Measurements from ENCODE around the gene SURF4.
A peak's percentile ranks its signal among the peaks of the same experiment; 100 is the strongest.

Gene SURF4

GRCh38 chr9:133375724-133376654, at the start of gene SURF4, which contains the start of gene STKLD1:
SURF4 (minus strand) TSS chr9:133376060; CDS start chr9:133375969, 91 bp downstream.
STKLD1 (plus strand) TSS chr9:133376366; CDS start chr9:133376474, 108 bp downstream.
- DNase-seq = peak; percentile 93 to 96

DNA sequence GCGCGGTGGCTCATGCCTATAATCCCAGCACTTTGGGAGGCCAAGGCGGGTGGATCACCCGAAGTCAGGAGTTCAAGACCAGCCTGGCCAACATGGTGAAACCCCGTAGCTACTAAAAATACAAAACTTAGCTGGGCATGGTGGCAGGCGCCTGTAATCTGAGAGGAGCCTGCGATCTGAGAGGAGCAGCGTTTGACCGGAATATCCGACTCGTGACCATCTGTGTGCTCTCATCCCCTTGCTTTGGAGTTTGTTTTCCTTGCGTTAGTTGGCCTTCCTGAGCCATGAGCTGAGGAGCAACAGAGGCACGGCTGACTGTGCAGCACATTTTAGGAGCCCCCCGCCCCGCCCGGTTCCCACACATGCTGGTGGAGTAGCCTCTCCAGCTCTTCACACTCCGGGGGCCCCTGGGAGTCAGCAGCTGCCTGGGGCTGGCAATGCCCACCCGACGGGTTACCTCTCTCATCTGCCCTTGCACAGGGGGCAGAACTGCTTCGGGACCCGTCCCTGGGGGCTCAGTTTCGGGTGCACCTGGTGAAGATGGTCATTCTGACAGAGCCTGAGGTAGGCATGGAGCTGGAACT, 49.3 kb upstream of the SURF4 start:
- no peak for DNase-seq

- DNase-seq = no peak
Measured at GRCh38 chr9:133424187-133424586, 48.3 kb upstream of the SURF4 start.

DNA sequence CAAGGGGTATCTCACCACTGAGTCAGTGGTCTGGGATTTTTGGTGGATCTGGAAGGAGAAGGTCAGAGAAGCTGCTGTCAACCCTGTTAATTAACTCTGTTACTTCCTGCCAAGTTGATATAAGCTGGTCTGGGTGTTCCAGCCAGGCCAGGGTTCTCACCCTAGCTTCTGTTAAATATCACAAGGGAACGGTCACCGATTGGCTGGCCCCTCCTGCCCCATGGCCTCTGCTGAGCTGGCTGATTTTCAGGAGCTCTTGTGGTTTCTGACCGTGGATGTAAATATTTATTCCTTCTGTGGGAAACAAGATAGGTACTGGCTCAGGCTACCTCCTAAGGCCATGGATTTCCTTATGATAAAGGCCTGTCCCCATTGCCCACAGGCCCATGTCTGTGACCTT, 47.4 kb upstream of the SURF4 start:
- DNase-seq = no peak

- peak in 1 of 2 donors; percentile 29 for DNase-seq
Measured at GRCh38 chr9:133421615-133422542, 46.0 kb upstream of the SURF4 start, which contains the start of gene ADAMTS13. ADAMTS13 (plus strand) TSS chr9:133422367; CDS start chr9:133422444, 77 bp downstream.

DNA sequence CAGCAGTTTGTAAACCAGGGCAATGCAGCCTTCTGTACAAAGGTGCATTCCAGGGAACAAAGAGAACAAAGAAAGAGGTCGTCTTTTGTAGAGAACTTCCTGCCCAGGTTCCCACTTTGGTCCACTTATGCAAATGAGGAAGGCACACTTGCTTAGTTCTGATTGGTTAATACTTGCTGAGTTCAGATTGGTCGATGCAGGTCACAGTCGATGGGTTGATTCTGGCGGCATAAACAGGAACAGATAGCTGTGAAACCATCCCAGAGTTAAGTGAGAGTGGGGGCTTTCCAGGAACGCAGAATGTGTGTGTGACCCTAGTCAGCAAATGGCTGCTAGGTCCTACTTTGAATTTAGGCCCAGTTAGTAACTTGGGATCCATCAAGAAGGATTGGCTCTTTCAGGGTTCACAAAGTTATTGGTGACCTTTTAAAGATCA, 44.5 kb upstream of the SURF4 start:
- DNase-seq = peak; percentile 36 to 55

- DNase-seq = no peak
Measured at GRCh38 chr9:133419005-133419404, 43.1 kb upstream of the SURF4 start.

GRCh38 chr9:133417541-133418461, 41.9 kb upstream of the SURF4 start, which contains the start of gene REXO4:
REXO4 (minus strand) TSS chr9:133418010; CDS start chr9:133417844, 166 bp downstream.
- peak; percentile 82 to 88 for DNase-seq

DNA sequence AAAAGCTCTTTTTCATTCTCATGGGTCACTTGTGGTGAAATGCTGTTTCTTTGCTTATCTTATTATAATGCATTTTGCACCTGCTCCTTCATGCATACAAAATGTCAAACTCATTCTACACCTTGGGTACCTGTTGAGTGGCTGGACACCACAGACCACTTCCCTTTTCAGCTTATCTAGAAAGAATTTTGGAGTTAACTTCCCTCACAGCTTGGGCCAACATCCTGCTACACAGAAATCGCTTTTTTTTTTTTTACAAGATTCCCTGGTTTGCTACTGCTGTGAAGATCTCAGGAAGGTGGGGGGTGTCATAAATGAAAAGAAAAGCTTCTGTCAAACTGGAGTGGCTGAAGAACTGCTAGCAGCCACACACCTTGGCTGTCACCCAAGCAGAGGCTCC, 39.3 kb upstream of the SURF4 start:
- DNase-seq = no peak

DNA sequence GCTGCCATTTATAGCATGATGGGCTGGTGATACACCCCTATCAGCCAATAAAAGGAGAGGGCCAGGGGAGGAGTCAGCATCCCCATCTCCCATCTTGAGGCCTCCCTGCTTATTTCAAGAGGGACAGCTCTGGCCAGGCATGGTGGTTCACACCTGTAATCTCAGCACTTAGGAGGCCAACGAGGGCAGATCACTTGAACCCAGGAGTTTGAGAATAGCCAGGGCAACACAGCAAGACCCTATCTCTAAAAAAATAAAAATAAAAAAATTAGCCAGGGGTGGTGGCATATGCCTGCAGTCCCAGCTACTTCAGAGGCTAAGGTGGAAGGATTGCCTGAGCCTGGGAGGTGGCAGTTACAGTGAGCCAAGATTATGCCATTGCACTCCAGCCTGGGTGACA, 32.2 kb upstream of the SURF4 start:
- DNase-seq = no peak

- peak; percentile 77 to 84 for DNase-seq
Measured at GRCh38 chr9:133406480-133407307, 30.8 kb upstream of the SURF4 start.

DNA sequence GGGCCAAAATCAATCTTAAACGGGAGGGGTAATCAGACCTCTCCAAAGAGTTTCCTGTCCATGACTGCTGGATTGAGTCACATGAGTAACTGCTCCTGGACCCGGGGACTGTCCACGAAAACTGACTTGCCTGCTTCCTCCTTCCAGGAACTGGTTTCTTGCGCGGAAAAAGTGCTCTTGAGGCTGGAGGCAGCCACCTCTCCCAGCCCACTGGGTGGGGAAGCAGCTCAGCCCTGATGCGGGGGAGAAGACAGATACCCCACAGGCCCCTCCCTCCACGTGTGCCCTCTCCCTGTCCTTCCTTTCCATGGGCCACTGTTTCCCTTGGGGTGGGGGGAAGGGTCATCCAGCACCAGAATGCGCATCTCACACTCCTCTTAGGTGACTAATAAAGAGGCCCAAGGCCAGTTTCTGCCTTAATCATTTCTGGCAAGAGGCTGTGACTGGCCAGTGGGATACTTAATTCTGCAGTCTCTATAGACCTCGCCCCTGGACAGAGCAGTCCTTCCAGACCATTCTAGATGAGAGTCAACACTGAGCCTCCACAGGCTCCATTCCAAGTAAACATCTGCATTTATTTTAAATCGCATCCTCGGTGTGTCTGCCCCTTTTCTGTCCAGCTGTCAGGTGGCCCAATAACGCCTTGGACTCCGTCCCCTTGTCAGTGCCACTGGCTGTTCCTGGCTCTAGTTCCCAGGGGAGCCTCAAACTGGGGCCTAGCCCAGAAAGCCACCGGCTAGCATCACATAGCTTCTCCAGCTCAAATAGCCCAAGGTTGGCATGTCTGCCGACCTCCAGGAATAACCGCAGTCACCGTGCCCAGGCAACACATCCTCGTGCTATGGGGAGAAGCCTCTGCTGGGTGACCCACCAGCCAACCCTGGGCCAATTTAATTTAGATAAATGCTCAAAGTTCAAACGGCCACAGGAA, 29.9 kb upstream of the SURF4 start:
- DNase-seq = no peak

GRCh38 chr9:133404454-133405002, 28.7 kb upstream of the SURF4 start:
- DNase-seq = no peak

GRCh38 chr9:133403766-133404453, 28.1 kb upstream of the SURF4 start:
- peak; percentile 54 to 68 for DNase-seq

GRCh38 chr9:133402689-133403088, 26.8 kb upstream of the SURF4 start:
- no peak for DNase-seq

GRCh38 chr9:133401588-133401987, 25.7 kb upstream of the SURF4 start:
- DNase-seq = no peak

DNA sequence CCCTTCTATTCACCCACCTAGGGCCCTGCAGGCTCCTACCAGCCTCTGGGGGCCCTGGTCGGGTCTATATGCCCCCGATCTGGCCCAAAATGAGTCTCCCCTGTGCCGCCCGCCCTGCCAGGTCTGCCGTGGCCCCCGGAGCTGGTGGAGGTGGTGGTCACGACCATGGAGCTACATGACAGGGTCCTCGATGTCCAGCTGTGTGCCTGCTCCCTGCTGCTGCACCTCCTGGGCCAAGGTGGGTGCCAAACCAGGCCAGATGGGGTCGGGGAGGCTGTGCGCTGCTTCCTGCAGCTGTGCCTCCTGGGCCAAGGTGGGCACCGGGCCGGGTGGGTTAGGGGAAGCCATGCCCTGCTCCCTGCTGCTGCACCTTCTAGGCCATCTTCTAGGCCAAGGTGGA, 24.4 kb upstream of the SURF4 start:
- DNase-seq = no peak

DNA sequence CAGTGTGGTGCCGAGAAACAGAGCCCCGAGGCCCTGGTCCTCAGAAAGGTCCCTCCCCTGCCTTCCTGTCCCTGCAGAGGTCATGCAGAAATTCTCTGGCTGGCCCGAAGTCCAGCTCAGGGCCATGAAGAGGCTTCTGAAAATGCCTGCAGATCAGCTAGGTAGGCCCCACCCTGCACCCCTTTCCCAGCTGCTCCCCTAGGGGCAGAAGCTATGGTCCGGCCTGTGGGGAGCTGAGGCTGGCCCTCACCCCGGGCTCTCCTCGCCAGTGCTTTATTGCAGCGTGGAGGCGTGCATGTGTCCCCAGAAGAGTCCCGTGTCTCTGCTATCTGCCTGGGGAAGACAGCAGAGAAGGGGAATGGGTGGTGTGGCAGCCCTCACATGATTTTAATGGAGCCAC, 22.0 kb upstream of the SURF4 start:
- no peak for DNase-seq
